PC-3 (cell line): Measurements from ENCODE around the gene STK36. TPM values are rescaled to one million over a fixed set of nuclear protein-coding genes. Genes with fewer than 3 reads are reported as not detected.
A peak's percentile ranks its signal among the peaks of the same experiment; 100 is the strongest.

Experiments
- ATAC-seq: fragments of 200-7000 bp; cut with Tn5 transposase; 2 replicates; pipeline ENCODE4 v1.9.1; 2020; ENCODE audit warnings: mild to moderate bottlenecking, moderate library complexity
- BruUV-seq: library from RNA; stranded (reverse); fragments of 400-500 nt; replicated peaks from 2 replicates; lab custom pipeline; 2021; lab: Mats Ljungman, UMichigan
- CTCF ChIA-PET: fragments of 300-600 bp; sonication (Branson Sonifier 250); formaldehyde crosslinking; loops from one replicate; lab custom pipeline; 2022; ENCODE audit warnings: antibody characterized with exemption; lab: Charles Lee
- POLR2A ChIA-PET: fragments of 300-600 bp; sonication (Branson Sonifier 250); formaldehyde crosslinking; loops from one replicate; lab custom pipeline; 2022; ENCODE audit warnings: antibody characterized with exemption; ENCODE audit not compliant: unreplicated experiment; lab: Charles Lee
- DNase-seq: peaks from one replicate; pipeline ENCODE4 v3.0.0-alpha.2; 2015
- H2AFZ ChIP-seq: fragments of 300-600 bp; sonication (generic); 2 replicates; pipeline ENCODE4 v1.6.0; 2016; ENCODE audit warnings: antibody characterized with exemption, low read length
- H3F3A ChIP-seq: fragments of 300-600 bp; sonication (generic); one replicate; pipeline ENCODE4 v1.6.0; 2017; ENCODE audit warnings: antibody characterized with exemption, low read length, control low read depth, mild to moderate bottlenecking; ENCODE audit not compliant: unreplicated experiment
- H3K27ac ChIP-seq: fragments of 300-600 bp; sonication (generic); 2 replicates; pipeline ENCODE4 v1.5.1; 2016; ENCODE audit warnings: mild to moderate bottlenecking, low read length
- H3K27me3 ChIP-seq: fragments of 300-600 bp; sonication (generic); 2 replicates; pipeline ENCODE4 v1.6.1; 2016; ENCODE audit warnings: low read length, mixed read lengths
- H3K36me3 ChIP-seq: fragments of 300-600 bp; sonication (generic); 2 replicates; pipeline ENCODE4 v1.6.1; 2016; ENCODE audit warnings: low read depth, mixed run types, low read length, mixed read lengths
- H3K4me1 ChIP-seq: fragments of 300-600 bp; sonication (generic); 2 replicates; pipeline ENCODE4 v1.5.1; 2016; ENCODE audit warnings: low read length; ENCODE audit not compliant: insufficient read depth
- H3K4me2 ChIP-seq: fragments of 300-600 bp; sonication (generic); 2 replicates; pipeline ENCODE4 v1.6.0; 2016; ENCODE audit warnings: low read length
- H3K4me3 ChIP-seq: fragments of 300-600 bp; sonication (generic); 2 replicates; pipeline ENCODE4 v1.5.1; 2016; ENCODE audit warnings: mild to moderate bottlenecking, low read length, mixed read lengths
- H3K79me2 ChIP-seq: fragments of 300-600 bp; sonication (generic); 2 replicates; pipeline ENCODE4 v1.6.1; 2017; ENCODE audit warnings: low read length, mixed read lengths
- H3K9ac ChIP-seq: fragments of 300-600 bp; sonication (generic); 2 replicates; pipeline ENCODE4 v1.6.0; 2016; ENCODE audit warnings: mild to moderate bottlenecking, low read length
- H3K9me2 ChIP-seq: fragments of 300-600 bp; sonication (generic); replicated peaks from 2 replicates; pipeline ENCODE4 v1.6.1; 2016; ENCODE audit warnings: mixed run types, low read length, mixed read lengths
- H3K9me3 ChIP-seq: fragments of 300-600 bp; sonication (generic); 2 replicates; pipeline ENCODE4 v1.6.1; 2016; ENCODE audit warnings: low read length, mixed read lengths
- H4K20me1 ChIP-seq: fragments of 300-600 bp; sonication (generic); 2 replicates; pipeline ENCODE4 v1.6.1; 2016; ENCODE audit warnings: low read length, mixed read lengths
- CTCF ChIP-seq: fragments of 300-600 bp; sonication (generic); conservative IDR thresholded peaks from 2 replicates; pipeline ENCODE4 v1.5.1; 2017; ENCODE audit warnings: antibody characterized with exemption, low read depth, mild to moderate bottlenecking, low read length
- EZH2 ChIP-seq: fragments of 300-600 bp; sonication (generic); IDR thresholded peaks from one replicate; pipeline ENCODE4 v1.6.1; 2017; ENCODE audit warnings: antibody characterized with exemption, mild to moderate bottlenecking, low read length; ENCODE audit not compliant: unreplicated experiment
- EZH2phosphoT487 ChIP-seq: fragments of 300-600 bp; sonication (generic); IDR thresholded peaks from 2 replicates; pipeline ENCODE4 v1.6.1; 2018; ENCODE audit warnings: mild to moderate bottlenecking, antibody characterized with exemption, low read length, borderline replicate concordance
- intact Hi-C: fragments of 100-400 bp; cut with micrococcal nuclease; formaldehyde crosslinking; loops from 2 replicates; pipeline ENCODE4 v1.9.0; 2023
- total RNA-seq: library from RNA; depleted of rRNA; stranded (reverse); fragments of >200 nt; gene quantifications from 2 replicates; pipeline ENCODE4 v1.2.3, GENCODE V29; 2014

Gene STK36
- total RNA-seq, 1 experiment from 2014 or later: 32.9 TPM

DNA sequence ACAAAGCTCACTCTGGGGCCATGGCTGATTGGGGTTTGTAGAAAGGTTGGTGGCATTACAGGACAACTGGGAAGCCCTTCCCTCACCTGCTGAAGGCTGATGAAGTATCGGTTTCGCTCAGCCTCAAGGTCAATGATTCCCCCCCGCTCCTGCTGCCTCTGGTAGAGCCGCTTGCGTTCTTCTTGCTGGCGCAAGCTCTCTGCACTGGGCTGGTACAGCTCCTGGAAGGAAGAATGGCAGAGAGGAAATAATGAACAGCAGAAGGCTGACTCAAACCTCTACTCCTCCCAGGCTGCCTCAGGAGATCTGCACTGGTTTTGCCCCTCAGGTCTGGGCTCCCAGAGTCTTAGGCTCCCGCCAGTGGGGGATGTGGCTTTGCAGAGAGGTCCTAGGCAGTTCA is 7.2 kb upstream of the STK36 start:
- DNase-seq (no peak), ATAC-seq (no peak)
- Histone ChIP-seq H3K4me3 (no peak overlapping the region), H3K79me2 (peaks cover 29% of the 10 kb centered on the region), H3F3A (no peaks in the 10 kb centered on the region), H3K27ac (no peak overlapping the region), H3K4me2 (no peak overlapping the region), H2AFZ (no peak overlapping the region), H3K9ac (no peak overlapping the region), H3K36me3 (peaks cover 38% of the 10 kb centered on the region), H3K27me3 (no peaks in the 10 kb centered on the region), H3K4me1 (peaks cover 11% of the 10 kb centered on the region), H3K9me3 (no peaks in the 10 kb centered on the region), H3K9me2 (no peaks in the 10 kb centered on the region), H4K20me1 (no peaks in the 10 kb centered on the region)
- TF ChIP-seq EZH2phosphoT487 (no peak), EZH2 (no peak)
- no TSS peak for BruUV-seq
- POLR2A ChIA-PET: no interaction called here
- intact Hi-C loops: no loop called here
- CTCF ChIA-PET: no interaction called here

DNA sequence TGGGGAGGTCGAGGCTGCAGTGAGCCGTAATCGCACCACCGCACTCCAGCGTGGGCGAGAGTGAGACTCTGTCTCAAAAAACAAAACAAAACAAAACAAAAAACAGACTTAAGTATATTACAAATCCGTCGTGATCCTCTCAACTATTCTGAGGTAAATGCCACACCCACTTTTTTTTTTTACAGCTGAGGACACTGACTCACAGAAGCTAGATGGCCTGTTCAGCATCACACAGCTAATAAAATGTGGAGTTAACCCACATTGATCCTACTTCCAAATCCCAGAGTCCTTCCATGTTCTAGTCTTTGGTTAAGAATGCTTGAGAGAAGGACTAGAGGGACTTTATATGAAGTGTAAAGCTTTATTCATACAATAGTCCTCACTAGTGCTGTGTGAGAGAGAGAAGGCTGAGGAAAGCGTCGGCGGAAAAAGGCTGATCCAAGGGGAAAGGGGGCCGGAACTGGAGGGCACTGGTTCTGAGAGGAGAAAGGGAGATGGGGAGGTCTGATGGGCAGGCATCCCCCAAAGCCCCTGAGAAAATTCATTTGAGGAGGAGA is 711 bp upstream of the STK36 start:
- peak overlapping the region; percentile 81 for H3K4me3 ChIP-seq
- ATAC-seq (peak; percentile 45), DNase-seq (peak; percentile 72)
- ChIA-PET POLR2A (interaction anchor here (0.6 to 1.1 kb wide), 3 partner anchors 10 to 39 kb away, joined by 5 to 36 read pairs (median 9); partner anchors contain the start of genes BCS1L and ZNF142), CTCF (interaction anchor here (0.6 kb wide), 2 partner anchors 186 to 227 kb away, joined by 3 read pairs; no protein-coding TSS in a partner anchor)
- H3K27ac ChIP-seq: peak overlapping the region; percentile 47
- H3K9me3 ChIP-seq: no peaks in the 10 kb centered on the region
- H3K4me1 ChIP-seq: peaks cover 12% of the 10 kb centered on the region
- H2AFZ ChIP-seq: peak overlapping the region; percentile 97
- peaks cover 8% of the 10 kb centered on the region for H3K36me3 ChIP-seq
- peak overlapping the region; percentile 95 for H3K4me2 ChIP-seq
- H3K79me2 ChIP-seq: peaks cover 42% of the 10 kb centered on the region
- peak overlapping the region; percentile 88 for H3K9ac ChIP-seq
- BruUV-seq: TSS peak; percentile 85
- H3F3A ChIP-seq: no peaks in the 10 kb centered on the region
- TF ChIP-seq CTCF (no peak), EZH2phosphoT487 (no peak), EZH2 (no peak)
- intact Hi-C loops: no loop called here
- H3K27me3 ChIP-seq: no peaks in the 10 kb centered on the region
- no peaks in the 10 kb centered on the region for H4K20me1 ChIP-seq
- H3K9me2 ChIP-seq: no peaks in the 10 kb centered on the region

DNA sequence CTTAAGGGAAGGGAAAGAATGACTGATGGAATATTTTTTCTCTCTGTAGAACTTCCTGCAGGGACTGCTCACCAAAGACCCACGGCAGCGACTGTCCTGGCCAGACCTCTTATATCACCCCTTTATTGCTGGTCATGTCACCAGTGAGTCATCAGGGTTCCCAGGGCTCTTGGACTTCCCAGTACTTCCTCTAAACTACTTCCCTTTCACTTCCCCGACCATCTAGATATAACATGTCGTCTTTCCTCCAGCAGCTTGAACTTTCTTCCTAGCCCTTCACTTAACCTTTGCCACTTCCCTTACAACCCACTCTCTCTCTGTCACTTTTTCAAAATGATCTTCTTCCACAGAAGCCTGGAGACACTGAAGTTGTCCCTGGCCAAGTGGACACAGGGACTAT is 7.2 kb downstream of the STK36 start:
- Histone ChIP-seq H3K9me3 (no peaks in the 10 kb centered on the region), H3K9me2 (no peaks in the 10 kb centered on the region), H3K27me3 (no peaks in the 10 kb centered on the region), H3K36me3 (peaks cover 8% of the 10 kb centered on the region; the same call in 1 of the 2 replicates), H3K4me3 (no peak overlapping the region), H3K79me2 (no peaks in the 10 kb centered on the region), H3K4me1 (peaks cover 10% of the 10 kb centered on the region), H3K4me2 (no peak overlapping the region), H3K27ac (no peak overlapping the region), H3F3A (no peaks in the 10 kb centered on the region), H4K20me1 (no peaks in the 10 kb centered on the region), H2AFZ (0 out of 2 replicates have a peak overlapping the region, but pooled peaks have one; percentile 30), H3K9ac (no peak overlapping the region)
- TF ChIP-seq CTCF (no peak), EZH2 (no peak), EZH2phosphoT487 (no peak)
- intact Hi-C loops: no loop called here
- peak; percentile 83 for ATAC-seq
- CTCF ChIA-PET: no interaction called here
- DNase-seq: peak; percentile 46
- no TSS peak for BruUV-seq
- POLR2A ChIA-PET: no interaction called here
